Thymus (tissue), 11 donors: ENCODE data around the gene IGSF3. TPM values are rescaled to one million over a fixed set of nuclear protein-coding genes. Genes with fewer than 3 reads are reported as not detected.
A peak's percentile ranks its signal among the peaks of the same experiment; 100 is the strongest.

Source experiments
- DNase-seq, 9 donors: peaks; one replicate each; pipeline ENCODE4 v3.0.0-alpha.2; 2013; ENCODE audit warnings: low spot score in 9 of 9, low read depth in 6 of 9, missing footprints in 1 of 9
- H3K27ac ChIP-seq, 2 donors: one replicate each; pipeline ENCODE4 v1.5.1; 2013; ENCODE audit warnings: control low read depth in 1 of 2, low read depth in 1 of 2, low read length in 1 of 2, mild to moderate bottlenecking in 1 of 2, moderate library complexity in 1 of 2
- H3K27me3 ChIP-seq, 2 donors: one replicate each; pipeline ENCODE4 v1.5.1; 2013; ENCODE audit warnings: low read length in 1 of 2; ENCODE audit not compliant: control insufficient read depth in 2 of 2, insufficient read depth in 1 of 2
- H3K36me3 ChIP-seq, 2 donors: one replicate each; pipeline ENCODE4 v1.5.1; 2013; ENCODE audit warnings: low read length in 1 of 2, mild to moderate bottlenecking in 1 of 2, moderate library complexity in 1 of 2; ENCODE audit not compliant: control insufficient read depth in 2 of 2, insufficient read depth in 2 of 2
- H3K4me1 ChIP-seq, 2 donors: one replicate each; pipeline ENCODE4 v1.5.1; 2013; ENCODE audit warnings: low read length in 2 of 2; ENCODE audit not compliant: control insufficient read depth in 2 of 2, insufficient read depth in 2 of 2
- H3K4me3 ChIP-seq, 2 donors: one replicate each; pipeline ENCODE4 v1.5.1; 2013; ENCODE audit warnings: low read length in 2 of 2, control low read depth in 1 of 2, mild to moderate bottlenecking in 1 of 2
- H3K9me3 ChIP-seq, 2 donors: one replicate each; pipeline ENCODE4 v1.5.1; 2013; ENCODE audit warnings: low read length in 1 of 2, mild to moderate bottlenecking in 1 of 2; ENCODE audit not compliant: control insufficient read depth in 2 of 2, insufficient read depth in 1 of 2
- WGBS: extraction: QIAGEN DNeasy Blood & Tissue Kit; methylation state at CpG from one replicate; pipeline ENCODE4 v1.1.7; 2013; 5-methylcytosine and 5-hydroxymethylcytosine counted together
- polyA plus RNA-seq: library from polyadenylated mRNA; stranded (reverse); fragments of 200-250 nt; gene quantifications from one replicate; pipeline ENCODE4 v1.2.3, GENCODE V29; 2013
- total RNA-seq: library from RNA; stranded (reverse); fragments of 120-200 nt; gene quantifications from one replicate; pipeline ENCODE4 v1.2.4, GENCODE V29; 2013
- donor health status: healthy.

Gene IGSF3
- total and polyA plus RNA-seq, 2 donors: 6.4 to 12.5 TPM

- Histone ChIP-seq H3K36me3 (no peaks in the 10 kb centered on the region), H3K27me3 (no peaks in the 10 kb centered on the region), H3K4me3 (no peak overlapping the region), H3K9me3 (no peaks in the 10 kb centered on the region), H3K27ac (peak overlapping the region in 1 of 2 donors; percentile 47), H3K4me1 (peaks cover 0 to 11% of the 10 kb centered on the region in 2 donors)
- DNase-seq: no peak
- 88% methylated on average over 3 of the region's 3 CpGs for WGBS
Measured at GRCh38 chr1:116692879-116693278, 25.3 kb upstream of the IGSF3 start.

- H3K27ac ChIP-seq: peak overlapping the region in 1 of 2 donors; percentile 36
- WGBS: 80% methylated on average over 3 of the region's 3 CpGs
- H3K9me3 ChIP-seq: no peaks in the 10 kb centered on the region
- no peak overlapping the region for H3K4me3 ChIP-seq
- H3K36me3 ChIP-seq: no peaks in the 10 kb centered on the region
- no peak for DNase-seq
- peaks cover 0 to 11% of the 10 kb centered on the region in 2 donors for H3K4me1 ChIP-seq
- H3K27me3 ChIP-seq: no peaks in the 10 kb centered on the region
Measured at GRCh38 chr1:116690849-116691406, 23.4 kb upstream of the IGSF3 start.

- Histone ChIP-seq H3K9me3 (no peaks in the 10 kb centered on the region), H3K4me1 (peaks cover 0 to 11% of the 10 kb centered on the region in 2 donors), H3K27me3 (no peaks in the 10 kb centered on the region), H3K4me3 (no peak overlapping the region), H3K36me3 (no peaks in the 10 kb centered on the region), H3K27ac (no peak overlapping the region)
- WGBS: 66% methylated on average over 2 of the region's 2 CpGs
- DNase-seq: no peak
Measured at GRCh38 chr1:116690396-116690848, 22.9 kb upstream of the IGSF3 start.

- Histone ChIP-seq H3K4me3 (no peak overlapping the region), H3K27ac (no peak overlapping the region), H3K4me1 (peaks cover 0 to 11% of the 10 kb centered on the region in 2 donors), H3K36me3 (no peaks in the 10 kb centered on the region), H3K27me3 (no peaks in the 10 kb centered on the region), H3K9me3 (no peaks in the 10 kb centered on the region)
- no peak for DNase-seq
- WGBS: 94% methylated on average over 4 of the region's 4 CpGs
Measured at GRCh38 chr1:116686723-116687352, 19.3 kb upstream of the IGSF3 start.

GRCh38 chr1:116686175-116686574 is 18.6 kb upstream of the IGSF3 start:
- no peaks in the 10 kb centered on the region for H3K27me3 ChIP-seq
- no peak overlapping the region for H3K27ac ChIP-seq
- no peak overlapping the region for H3K4me3 ChIP-seq
- peaks cover 0 to 5% of the 10 kb centered on the region in 2 donors for H3K4me1 ChIP-seq
- no peak for DNase-seq
- 98% methylated on average over 7 of the region's 7 CpGs for WGBS
- H3K36me3 ChIP-seq: no peaks in the 10 kb centered on the region
- H3K9me3 ChIP-seq: no peaks in the 10 kb centered on the region

GRCh38 chr1:116684575-116684974 is 17.0 kb upstream of the IGSF3 start:
- 79% methylated on average over 2 of the region's 2 CpGs for WGBS
- no peaks in the 10 kb centered on the region for H3K36me3 ChIP-seq
- no peak overlapping the region for H3K4me3 ChIP-seq
- no peaks in the 10 kb centered on the region for H3K27me3 ChIP-seq
- H3K4me1 ChIP-seq: no peaks in the 10 kb centered on the region
- no peaks in the 10 kb centered on the region for H3K9me3 ChIP-seq
- H3K27ac ChIP-seq: no peak overlapping the region
- DNase-seq: no peak

- 93% methylated on average over 4 of the region's 4 CpGs for WGBS
- no peak overlapping the region for H3K27ac ChIP-seq
- H3K27me3 ChIP-seq: no peaks in the 10 kb centered on the region
- H3K4me1 ChIP-seq: no peaks in the 10 kb centered on the region
- H3K9me3 ChIP-seq: no peaks in the 10 kb centered on the region
- H3K4me3 ChIP-seq: no peak overlapping the region
- no peak for DNase-seq
- no peaks in the 10 kb centered on the region for H3K36me3 ChIP-seq
Measured at GRCh38 chr1:116682641-116683221, 15.2 kb upstream of the IGSF3 start.

- no peaks in the 10 kb centered on the region for H3K36me3 ChIP-seq
- H3K4me1 ChIP-seq: no peaks in the 10 kb centered on the region
- no peak overlapping the region for H3K27ac ChIP-seq
- no peak for DNase-seq
- H3K27me3 ChIP-seq: no peaks in the 10 kb centered on the region
- no peak overlapping the region for H3K4me3 ChIP-seq
- WGBS: 100% methylated on average over 1 of the region's 1 CpG
- H3K9me3 ChIP-seq: no peaks in the 10 kb centered on the region
Measured at GRCh38 chr1:116681343-116681899, 13.9 kb upstream of the IGSF3 start.

- DNase-seq: no peak
- no peak overlapping the region for H3K4me3 ChIP-seq
- no peak overlapping the region for H3K27ac ChIP-seq
- no peaks in the 10 kb centered on the region for H3K36me3 ChIP-seq
- H3K27me3 ChIP-seq: no peaks in the 10 kb centered on the region
- no peaks in the 10 kb centered on the region for H3K4me1 ChIP-seq
- 77% methylated on average over 4 of the region's 4 CpGs for WGBS
- H3K9me3 ChIP-seq: no peaks in the 10 kb centered on the region
Measured at GRCh38 chr1:116680752-116681151, 13.2 kb upstream of the IGSF3 start.
